ENCODE measurements around the gene RWDD3. TPM values are rescaled to one million over a fixed set of nuclear protein-coding genes. Genes with fewer than 3 reads are reported as not detected.

RWDD3 gene
- total RNA-seq, 4 donors from 2014 or later, result 2.4 to 22.8 (median 15.1) TPM

DNA sequence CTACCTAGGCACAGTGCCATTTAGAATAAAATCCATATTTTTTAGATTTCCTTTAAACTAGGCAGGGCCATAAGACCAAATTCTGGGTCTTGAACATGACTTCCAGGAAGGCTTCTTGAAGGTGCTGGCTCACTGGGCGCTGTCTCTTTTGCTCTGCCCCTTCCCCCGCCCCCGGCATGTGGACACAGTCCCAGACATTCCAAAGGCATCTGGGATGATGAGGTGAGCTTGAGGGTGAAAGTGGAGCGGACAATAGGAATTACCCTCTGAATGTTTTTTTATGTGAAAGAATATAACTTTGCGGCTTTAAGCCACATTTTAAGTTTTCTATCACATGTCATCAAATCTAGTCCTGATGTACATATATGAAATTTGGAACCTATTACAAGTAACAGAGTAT, 29.4 kb downstream of the RWDD3 start:
- H3K27ac ChIP-seq, result no peak overlapping the region
- in situ Hi-C loops (cut with MboI; ENCODE audit: low pct_ligation_motif_present in 1 of 4, low pct_unique_long_range_greater_than_20kb in 1 of 4, low sequenced_read_pairs in 3 of 4) (no loop called here), intact Hi-C loops (cut with DNase I; ENCODE audit: low total_unique reads) (no loop called here)
- H3K4me3 ChIP-seq, result no peak overlapping the region
- 77 to 89% methylated on average over 5 of the region's 5 CpGs for WGBS, 2 donors (ENCODE audit: low coverage in 1 of 2)
- H3K27me3 ChIP-seq, result no peaks in the 10 kb centered on the region
- TF ChIP-seq, protein P1, sequence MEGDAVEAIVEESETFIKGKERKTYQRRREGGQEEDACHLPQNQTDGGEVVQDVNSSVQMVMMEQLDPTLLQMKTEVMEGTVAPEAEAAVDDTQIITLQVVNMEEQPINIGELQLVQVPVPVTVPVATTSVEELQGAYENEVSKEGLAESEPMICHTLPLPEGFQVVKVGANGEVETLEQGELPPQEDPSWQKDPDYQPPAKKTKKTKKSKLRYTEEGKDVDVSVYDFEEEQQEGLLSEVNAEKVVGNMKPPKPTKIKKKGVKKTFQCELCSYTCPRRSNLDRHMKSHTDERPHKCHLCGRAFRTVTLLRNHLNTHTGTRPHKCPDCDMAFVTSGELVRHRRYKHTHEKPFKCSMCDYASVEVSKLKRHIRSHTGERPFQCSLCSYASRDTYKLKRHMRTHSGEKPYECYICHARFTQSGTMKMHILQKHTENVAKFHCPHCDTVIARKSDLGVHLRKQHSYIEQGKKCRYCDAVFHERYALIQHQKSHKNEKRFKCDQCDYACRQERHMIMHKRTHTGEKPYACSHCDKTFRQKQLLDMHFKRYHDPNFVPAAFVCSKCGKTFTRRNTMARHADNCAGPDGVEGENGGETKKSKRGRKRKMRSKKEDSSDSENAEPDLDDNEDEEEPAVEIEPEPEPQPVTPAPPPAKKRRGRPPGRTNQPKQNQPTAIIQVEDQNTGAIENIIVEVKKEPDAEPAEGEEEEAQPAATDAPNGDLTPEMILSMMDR (IDR thresholded peaks at IDR 0.05), result no peak
- TF ChIP-seq POLR2AphosphoS5 (IDR thresholded peaks at IDR 0.05), result no peak
- no peak for TF ChIP-seq POLR2A (IDR thresholded peaks at IDR 0.05)
- TF ChIP-seq EP300 (IDR thresholded peaks at IDR 0.05; ENCODE audit: low read depth), result no peak
- H3K9me3 ChIP-seq, result no peaks in the 10 kb centered on the region
- no peak for DNase-seq
- H3K4me1 ChIP-seq, result no peaks in the 10 kb centered on the region
- H3K36me3 ChIP-seq, result no peaks in the 10 kb centered on the region

DNA sequence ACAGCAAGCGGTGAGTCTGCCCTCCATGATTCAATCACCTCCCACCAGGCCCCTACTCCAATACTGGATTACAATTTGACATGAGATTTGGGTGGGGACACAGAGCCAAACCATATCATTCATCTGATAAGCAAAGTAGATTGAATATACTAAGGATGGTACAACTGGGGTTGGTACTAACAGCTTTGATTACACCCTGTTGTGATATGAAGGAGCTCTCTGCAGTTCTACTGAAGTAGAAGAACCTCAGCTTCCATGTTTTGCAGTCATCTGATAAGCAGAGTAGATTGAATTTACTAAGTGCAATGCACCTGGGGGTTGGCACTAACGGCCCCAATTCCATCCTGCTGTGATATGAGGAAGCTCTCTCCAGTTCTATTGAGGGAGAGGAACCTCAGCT, 31.1 kb downstream of the RWDD3 start:
- TF ChIP-seq POLR2A (IDR thresholded peaks at IDR 0.05), result no peak
- no peak for TF ChIP-seq POLR2AphosphoS5 (IDR thresholded peaks at IDR 0.05)
- TF ChIP-seq EP300 (IDR thresholded peaks at IDR 0.05; ENCODE audit: low read depth), result no peak
- TF ChIP-seq, protein P1 (IDR thresholded peaks at IDR 0.05), result no peak

DNA sequence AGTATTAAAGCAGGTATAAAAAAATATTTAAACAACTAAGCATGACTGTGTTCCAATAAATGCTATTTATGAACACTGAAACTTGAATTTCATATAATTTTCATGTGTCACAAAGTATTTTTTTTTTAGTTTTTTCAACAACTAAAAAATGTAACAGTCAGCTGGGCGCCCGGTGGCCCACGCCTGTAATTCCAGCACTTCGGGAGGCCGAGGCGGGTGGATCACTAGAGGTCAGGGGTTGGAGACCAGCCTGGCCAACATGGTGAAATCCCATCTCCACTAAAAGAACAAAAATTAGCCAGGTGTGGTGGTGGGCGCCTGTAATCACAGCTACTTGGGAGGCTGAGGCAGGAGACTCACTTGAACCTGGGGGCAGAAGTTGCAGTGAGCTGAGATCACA, 42.4 kb downstream of the RWDD3 start:
- intact Hi-C loops (cut with DNase I; ENCODE audit: low total_unique reads) (no loop called here), in situ Hi-C loops (cut with MboI; ENCODE audit: low pct_ligation_motif_present in 1 of 4, low pct_unique_long_range_greater_than_20kb in 1 of 4, low sequenced_read_pairs in 3 of 4) (no loop called here)
- no peaks in the 10 kb centered on the region for H3K4me1 ChIP-seq
- TF ChIP-seq POLR2AphosphoS5 (IDR thresholded peaks at IDR 0.05) (no peak), POLR2A (IDR thresholded peaks at IDR 0.05) (no peak), EP300 (IDR thresholded peaks at IDR 0.05; ENCODE audit: low read depth) (no peak)
- TF ChIP-seq, protein P1 (IDR thresholded peaks at IDR 0.05), result no peak
- no peak overlapping the region for H3K4me3 ChIP-seq
- no peaks in the 10 kb centered on the region for H3K27me3 ChIP-seq
- H3K9me3 ChIP-seq, result peaks cover 0 to 4% of the 10 kb centered on the region in 2 donors
- WGBS, 2 donors (ENCODE audit: low coverage in 1 of 2), result 89 to 90% methylated on average over 6 to 7 of the region's 7 CpGs
- no peak for DNase-seq
- H3K27ac ChIP-seq, result no peak overlapping the region
- no peaks in the 10 kb centered on the region for H3K36me3 ChIP-seq

More for the DNA sequence above, 31.1 kb downstream of the RWDD3 start:
- H3K4me3 ChIP-seq, result no peak overlapping the region
- no peaks in the 10 kb centered on the region for H3K4me1 ChIP-seq
- no peak for DNase-seq
- in situ Hi-C loops (cut with MboI; ENCODE audit: low pct_ligation_motif_present in 1 of 4, low pct_unique_long_range_greater_than_20kb in 1 of 4, low sequenced_read_pairs in 3 of 4), result no loop called here
- H3K27ac ChIP-seq, result no peak overlapping the region
- 64 to 81% methylated on average over 1 to 2 of the region's 2 CpGs for WGBS, 2 donors (ENCODE audit: low coverage in 1 of 2)
- H3K36me3 ChIP-seq, result no peaks in the 10 kb centered on the region
- intact Hi-C loops (cut with DNase I; ENCODE audit: low total_unique reads), result no loop called here
- H3K9me3 ChIP-seq, result no peaks in the 10 kb centered on the region
- H3K27me3 ChIP-seq, result peaks cover 8% of the 10 kb centered on the region

DNA sequence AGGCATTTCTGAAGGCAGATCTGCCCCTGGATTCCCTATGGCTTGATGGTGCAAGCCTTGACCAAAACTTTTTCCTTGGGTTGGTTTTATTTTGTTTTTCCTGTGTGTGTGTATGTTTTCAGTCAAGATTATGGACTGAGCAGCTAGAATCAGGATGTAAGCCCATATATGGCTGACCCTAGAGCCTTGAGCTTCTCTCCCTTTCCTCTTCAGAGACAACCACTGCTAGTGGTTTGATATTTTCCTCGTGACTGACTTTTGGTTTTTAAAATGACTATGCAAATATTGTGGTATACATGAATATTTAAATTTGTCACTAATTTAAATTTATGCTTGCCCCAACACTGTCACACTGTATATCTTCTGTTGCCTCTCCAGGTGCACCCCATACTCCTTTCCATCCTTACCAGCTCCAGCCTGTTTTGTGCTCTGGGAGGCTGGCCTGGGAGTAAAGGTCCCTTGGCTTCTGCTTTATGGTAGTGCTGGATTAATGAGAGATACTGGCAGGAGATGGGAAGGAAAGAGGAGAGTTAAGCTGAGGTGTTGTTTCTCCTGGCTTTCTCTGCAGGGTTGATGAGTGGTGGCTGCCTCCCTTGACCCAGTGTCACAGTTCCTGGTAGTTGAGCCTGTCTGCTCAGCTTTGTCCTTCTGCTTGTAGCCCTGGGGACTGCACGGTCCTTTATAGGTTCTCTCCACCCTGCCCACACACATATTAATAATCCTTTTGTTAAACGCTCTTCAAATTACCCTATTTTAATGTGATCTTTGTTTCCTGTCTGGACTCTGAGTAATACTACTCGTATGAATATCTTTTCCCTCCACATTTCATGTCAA, 44.4 kb downstream of the RWDD3 start:
- WGBS, 2 donors (ENCODE audit: low coverage in 1 of 2), result 63 to 71% methylated on average over 3 to 4 of the region's 4 CpGs
- no peak for DNase-seq
- Histone ChIP-seq H3K27me3 (no peaks in the 10 kb centered on the region), H3K4me3 (no peak overlapping the region), H3K36me3 (no peaks in the 10 kb centered on the region), H3K9me3 (no peaks in the 10 kb centered on the region), H3K27ac (no peak overlapping the region), H3K4me1 (no peaks in the 10 kb centered on the region)
- TF ChIP-seq POLR2A (IDR thresholded peaks at IDR 0.05) (no peak), EP300 (IDR thresholded peaks at IDR 0.05; ENCODE audit: low read depth) (no peak), POLR2AphosphoS5 (IDR thresholded peaks at IDR 0.05) (no peak)
- TF ChIP-seq, protein P1 (IDR thresholded peaks at IDR 0.05), result no peak
- in situ Hi-C loops (cut with MboI; ENCODE audit: low pct_ligation_motif_present in 1 of 4, low pct_unique_long_range_greater_than_20kb in 1 of 4, low sequenced_read_pairs in 3 of 4) (no loop called here), intact Hi-C loops (cut with DNase I; ENCODE audit: low total_unique reads) (no loop called here)
